H1 (cell line): ENCODE results near the gene MYPN. TPM values are rescaled to one million over a fixed set of nuclear protein-coding genes. Genes with fewer than 3 reads are reported as not detected.
A peak's percentile ranks its signal among the peaks of the same experiment; 100 is the strongest.

Experiments
- CHD2 ChIP-seq: IDR thresholded peaks from 2 replicates; pipeline ENCODE4 v1.6.1; 2012; ENCODE audit warnings: low read length, improper control_type of control experiment
- CHD7 ChIP-seq: fragments of 300-600 bp; sonication (generic); IDR thresholded peaks from 2 replicates; pipeline ENCODE4 v1.7.1; 2012; ENCODE audit warnings: low read length, moderate library complexity, mild to moderate bottlenecking, inconsistent platforms; ENCODE audit not compliant: insufficient replicate concordance
- FOSL1 ChIP-seq: IDR thresholded peaks from 2 replicates; pipeline ENCODE4 v1.6.1; 2011; ENCODE audit warnings: mild to moderate bottlenecking, low read depth, low read length, moderate library complexity; ENCODE audit not compliant: insufficient read depth
- GTF2F1 ChIP-seq: IDR thresholded peaks from 2 replicates; pipeline ENCODE4 v1.6.1; 2012; ENCODE audit warnings: low read depth, low read length, improper control_type of control experiment, borderline replicate concordance
- HDAC6 ChIP-seq: IDR thresholded peaks from one replicate; pipeline ENCODE4 v1.7.1; 2012; ENCODE audit warnings: low read depth, mild to moderate bottlenecking, inconsistent platforms, low read length, moderate library complexity
- RBBP5 ChIP-seq: IDR thresholded peaks from 2 replicates; pipeline ENCODE4 v1.7.1; 2012; ENCODE audit warnings: low read depth, mild to moderate bottlenecking, inconsistent platforms, low read length, moderate library complexity, borderline replicate concordance
- SIX5 ChIP-seq: IDR thresholded peaks from 2 replicates; pipeline ENCODE4 v1.6.1; 2011; ENCODE audit warnings: mild to moderate bottlenecking, low read depth, low read length
- SP4 ChIP-seq: IDR thresholded peaks from 2 replicates; pipeline ENCODE4 v1.6.1; 2012; ENCODE audit warnings: low read length, inconsistent platforms
- polyA plus RNA-seq, 7 experiments: library from polyadenylated mRNA; depleted of rRNA in 3 of 7; stranded (reverse) in 5 of 7; unstranded in 2 of 7; fragments of >200 nt in 5 of 7; fragments of 200-250 nt in 2 of 7; gene quantifications; 1 replicate in 5 of 7; 2 replicates in 1 of 7; 4 replicates in 1 of 7; pipeline versions ENCODE4 v1.2.1 to v1.2.3, GENCODE V29; 2011 to 2013; ENCODE audit warnings: missing spikeins in 2 of 7, mixed read lengths in 2 of 7
- total RNA-seq: library from RNA; stranded (reverse); fragmentation: NEBNext Ultra II Directional; extraction: Animal tissue kit (Norgen Biotek cat#: 25700); gene quantifications from 2 replicates; pipeline ENCODE4 v1.2.1, GENCODE V29; 2021

Gene MYPN
- total and polyA plus RNA-seq, 2 of the 8 experiments (the other 6 are each of a cell fraction or from before 2014, with no cell fraction given), result not detected

- no peak for TF ChIP-seq CHD7
- TF ChIP-seq GTF2F1, result no peak
- peak; percentile 97 for TF ChIP-seq RBBP5
- no peak for TF ChIP-seq SIX5
- TF ChIP-seq CHD2, result no peak
- no peak for TF ChIP-seq HDAC6
- no peak for TF ChIP-seq FOSL1
- no peak for TF ChIP-seq SP4
- TF ChIP-seq, all 59 proteins: peak for 15
Measured at GRCh38 chr10:68231106-68231816, 122.0 kb downstream of the MYPN start (continued).
